ENCODE data around the gene ZNF366.

ZNF366 gene

DNA sequence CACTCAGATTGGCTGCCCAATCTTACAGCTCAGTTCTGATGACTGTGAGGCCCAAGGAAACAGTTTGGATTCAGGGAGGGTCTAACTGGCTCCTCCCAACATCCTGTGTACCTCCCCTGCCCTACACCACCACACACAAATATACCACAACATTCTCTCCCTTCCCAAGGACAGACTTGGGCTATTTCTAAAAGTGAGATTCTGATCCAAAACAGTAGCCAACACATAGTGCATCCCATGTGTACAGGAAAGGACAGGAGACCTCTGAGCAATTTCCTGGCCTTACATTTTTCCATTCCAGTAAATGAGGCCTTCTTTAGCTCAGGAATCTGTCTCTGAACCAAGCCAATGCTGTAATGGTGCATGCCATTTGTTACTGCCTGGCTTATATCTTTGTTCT, 20.8 kb downstream of the ZNF366 start:
- peak; percentile 95 for DNase-seq (ENCODE audit: low read depth)
- no peak overlapping the region for H3K4me3 ChIP-seq (replicated peaks; ENCODE audit: low read depth, low read length)
- TF ChIP-seq, protein P1, sequence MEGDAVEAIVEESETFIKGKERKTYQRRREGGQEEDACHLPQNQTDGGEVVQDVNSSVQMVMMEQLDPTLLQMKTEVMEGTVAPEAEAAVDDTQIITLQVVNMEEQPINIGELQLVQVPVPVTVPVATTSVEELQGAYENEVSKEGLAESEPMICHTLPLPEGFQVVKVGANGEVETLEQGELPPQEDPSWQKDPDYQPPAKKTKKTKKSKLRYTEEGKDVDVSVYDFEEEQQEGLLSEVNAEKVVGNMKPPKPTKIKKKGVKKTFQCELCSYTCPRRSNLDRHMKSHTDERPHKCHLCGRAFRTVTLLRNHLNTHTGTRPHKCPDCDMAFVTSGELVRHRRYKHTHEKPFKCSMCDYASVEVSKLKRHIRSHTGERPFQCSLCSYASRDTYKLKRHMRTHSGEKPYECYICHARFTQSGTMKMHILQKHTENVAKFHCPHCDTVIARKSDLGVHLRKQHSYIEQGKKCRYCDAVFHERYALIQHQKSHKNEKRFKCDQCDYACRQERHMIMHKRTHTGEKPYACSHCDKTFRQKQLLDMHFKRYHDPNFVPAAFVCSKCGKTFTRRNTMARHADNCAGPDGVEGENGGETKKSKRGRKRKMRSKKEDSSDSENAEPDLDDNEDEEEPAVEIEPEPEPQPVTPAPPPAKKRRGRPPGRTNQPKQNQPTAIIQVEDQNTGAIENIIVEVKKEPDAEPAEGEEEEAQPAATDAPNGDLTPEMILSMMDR (IDR thresholded peaks at IDR 0.05; ENCODE audit: low read length, missing control alignments): no peak

DNA sequence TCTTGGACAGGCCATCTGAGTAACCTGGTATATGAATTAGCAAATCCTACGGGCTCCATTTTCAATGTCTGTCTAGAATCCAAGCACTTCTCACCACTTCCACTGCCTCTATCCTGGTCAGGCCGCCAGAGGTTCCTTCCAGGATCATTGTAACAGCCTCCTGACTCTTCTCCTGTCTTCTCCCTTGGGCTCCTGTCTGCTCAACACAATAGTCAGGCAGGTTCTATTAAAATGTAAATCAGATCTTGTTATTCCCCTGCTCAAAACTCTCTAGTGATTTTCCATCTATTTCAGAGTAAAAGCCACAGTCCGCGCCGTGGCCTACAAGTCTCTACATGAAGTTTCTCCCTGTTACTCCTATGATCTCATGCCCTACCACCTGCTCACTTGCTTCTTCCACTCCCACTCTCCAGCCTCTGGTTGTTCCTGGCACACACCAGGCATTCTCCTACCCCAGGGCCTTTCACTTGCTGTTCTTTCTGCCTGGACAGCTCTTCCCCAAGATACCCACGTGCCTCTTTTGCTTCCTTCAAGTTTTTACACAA, 21.7 kb downstream of the ZNF366 start:
- H3K4me3 ChIP-seq (replicated peaks; ENCODE audit: low read depth, low read length): no peak overlapping the region
- no peak for DNase-seq (ENCODE audit: low read depth)
- TF ChIP-seq, protein P1 (IDR thresholded peaks at IDR 0.05; ENCODE audit: low read length, missing control alignments): no peak

DNA sequence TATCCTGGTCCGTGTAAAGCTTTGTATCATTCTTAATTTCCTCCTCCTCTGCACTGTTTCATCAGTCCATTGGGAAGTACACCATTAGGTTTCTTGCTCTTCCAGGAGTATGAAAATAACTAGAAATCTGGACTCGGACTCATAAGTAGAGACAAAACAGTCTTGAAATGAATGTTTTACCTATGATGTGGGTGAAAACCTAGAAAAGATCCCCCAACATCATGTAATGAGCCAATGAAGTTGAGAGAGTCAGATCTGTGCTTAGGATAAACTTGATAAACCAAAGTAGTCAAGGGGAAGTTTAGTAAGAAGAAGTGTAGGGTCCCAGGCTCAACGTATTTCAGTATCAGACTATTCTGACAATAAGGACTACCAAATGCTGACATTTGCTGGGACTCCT, 25.2 kb downstream of the ZNF366 start:
- H3K4me3 ChIP-seq (replicated peaks; ENCODE audit: low read depth, low read length): no peak overlapping the region
- no peak for DNase-seq (ENCODE audit: low read depth)
- TF ChIP-seq, protein P1 (IDR thresholded peaks at IDR 0.05; ENCODE audit: low read length, missing control alignments): no peak

DNA sequence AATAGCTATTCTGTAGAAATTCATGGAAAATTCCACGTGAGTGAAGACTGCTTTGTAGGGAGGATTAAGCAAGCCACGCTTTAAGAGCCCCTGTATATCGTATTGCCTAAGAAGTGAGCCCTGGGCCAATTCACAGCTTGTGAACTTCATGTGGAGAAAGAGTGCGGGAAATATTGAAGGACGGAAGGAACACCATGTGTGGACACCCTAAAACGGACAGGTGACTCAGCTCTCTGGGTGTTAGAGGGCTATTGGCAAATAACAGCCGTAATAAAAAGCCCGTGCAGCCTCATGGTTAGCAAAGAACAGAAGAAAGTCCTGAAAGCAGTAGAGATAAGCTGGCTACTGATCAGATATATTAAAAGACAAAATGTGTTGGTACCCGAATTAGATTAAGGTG, 26.4 kb downstream of the ZNF366 start:
- no peak for DNase-seq (ENCODE audit: low read depth)
- TF ChIP-seq, protein P1 (IDR thresholded peaks at IDR 0.05; ENCODE audit: low read length, missing control alignments): no peak

DNA sequence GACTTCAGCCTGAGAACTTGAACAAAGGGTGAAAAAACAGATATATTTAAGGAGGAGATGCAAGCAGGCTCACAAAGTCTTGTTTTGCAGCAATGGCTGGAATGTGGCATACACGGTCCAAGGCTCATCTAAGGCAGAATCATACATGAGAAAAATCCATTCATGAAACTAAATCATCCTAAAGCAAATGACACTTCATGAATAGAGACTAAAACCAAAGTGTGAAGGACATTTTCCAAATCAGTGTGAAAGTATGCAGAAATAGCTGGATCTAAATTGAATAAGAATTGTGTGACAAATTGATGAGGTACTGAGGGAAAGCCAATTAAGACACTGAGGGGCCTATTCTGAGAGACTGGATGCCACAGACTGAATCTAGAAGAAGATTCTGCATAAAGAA, 27.3 kb downstream of the ZNF366 start:
- no peak overlapping the region for H3K4me3 ChIP-seq (replicated peaks; ENCODE audit: low read depth, low read length)
- TF ChIP-seq, protein P1 (IDR thresholded peaks at IDR 0.05; ENCODE audit: low read length, missing control alignments): no peak
- DNase-seq (ENCODE audit: low read depth): no peak

More for the DNA sequence above, 26.4 kb downstream of the ZNF366 start:
- H3K4me3 ChIP-seq (replicated peaks; ENCODE audit: low read depth, low read length): no peak overlapping the region

DNA sequence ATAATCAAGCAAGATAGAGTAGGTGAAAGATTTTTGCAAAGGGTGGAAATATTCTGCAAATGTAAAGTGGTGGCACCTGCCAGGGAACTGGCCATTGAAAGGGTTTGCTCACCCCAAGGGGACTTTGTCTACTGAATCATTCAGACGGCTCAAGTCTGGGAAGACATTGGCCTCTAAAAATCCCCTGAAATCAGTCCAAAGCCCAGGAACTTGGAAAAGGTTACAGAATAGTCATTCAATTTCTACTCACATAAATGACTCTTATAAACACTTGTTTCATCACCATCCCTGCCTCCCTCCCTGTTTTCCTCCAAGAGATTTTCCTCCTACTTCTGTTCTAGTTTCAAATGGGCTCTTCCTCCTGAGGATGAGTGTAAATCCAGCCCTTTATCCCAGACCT, 28.5 kb downstream of the ZNF366 start:
- no peak for DNase-seq (ENCODE audit: low read depth)
- H3K4me3 ChIP-seq (replicated peaks; ENCODE audit: low read depth, low read length): no peak overlapping the region
- TF ChIP-seq, protein P1 (IDR thresholded peaks at IDR 0.05; ENCODE audit: low read length, missing control alignments): no peak

DNA sequence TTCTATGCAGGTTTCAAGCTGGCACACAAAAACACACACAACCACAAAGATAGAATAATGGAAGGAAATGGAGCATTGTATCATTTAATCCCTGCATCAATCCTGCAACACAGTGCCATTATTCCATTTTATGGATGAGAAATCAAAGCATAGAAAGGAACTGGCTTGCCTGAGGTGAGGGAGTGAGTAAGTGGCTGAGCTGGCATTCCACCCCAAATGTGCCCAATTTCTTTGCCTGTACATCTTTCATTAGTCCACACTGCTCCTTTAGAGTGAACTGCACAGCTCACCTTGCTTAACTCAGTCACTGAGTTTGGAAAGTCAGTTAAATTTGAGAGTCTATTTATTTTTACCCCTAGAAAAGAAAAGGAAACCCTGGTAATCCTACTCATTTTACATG, 28.9 kb downstream of the ZNF366 start:
- no peak for DNase-seq (ENCODE audit: low read depth)
- no peak overlapping the region for H3K4me3 ChIP-seq (replicated peaks; ENCODE audit: low read depth, low read length)
- TF ChIP-seq, protein P1 (IDR thresholded peaks at IDR 0.05; ENCODE audit: low read length, missing control alignments): no peak
